OCI-LY7 (cell line): ENCODE results near the gene PTPRT.

Source experiments
- EZH2phosphoT487 ChIP-seq: fragments of 200-600 bp; sonication (generic); IDR thresholded peaks from 2 replicates; pipeline ENCODE4 v1.6.1; 2018; ENCODE audit warnings: low read depth, borderline replicate concordance, mild to moderate bottlenecking, mixed run types, antibody characterized with exemption, low read length, moderate library complexity, mixed read lengths
- TF ChIP-seq, protein P1 (sequence below): fragments of 200-600 bp; sonication (generic); conservative IDR thresholded peaks from 2 replicates; pipeline ENCODE4 v1.5.1; 2014; ENCODE audit warnings: mild to moderate bottlenecking, antibody characterized with exemption, low read length, moderate library complexity, mixed read lengths

DNA sequence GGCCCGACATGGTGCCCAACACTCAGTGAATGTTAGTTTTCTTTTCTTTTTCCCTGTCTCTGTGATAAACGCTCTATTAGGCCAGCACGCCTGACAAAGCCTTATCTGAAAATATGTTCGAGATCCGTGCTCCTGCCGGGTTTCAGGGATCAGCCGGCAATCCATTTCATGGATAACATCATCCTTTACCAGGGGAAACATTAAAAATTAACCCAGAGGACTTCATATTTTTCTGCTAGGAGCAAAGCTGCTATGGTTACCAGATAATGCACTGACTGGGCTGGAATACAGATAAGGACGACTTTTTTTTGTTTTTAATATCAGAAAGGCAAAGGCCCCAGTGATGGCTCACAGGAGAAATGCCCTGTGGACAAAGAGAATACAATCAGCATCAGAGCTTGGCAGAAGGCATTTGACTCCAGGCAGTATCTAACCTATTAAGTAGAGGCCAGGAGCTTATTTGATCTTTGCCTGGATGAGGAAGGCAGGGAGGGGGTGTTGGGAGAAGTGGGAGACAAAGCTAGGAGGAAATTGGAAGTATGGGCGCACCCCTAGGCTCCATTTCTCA is 1089.5 kb downstream of the PTPRT start:
- TF ChIP-seq, protein P1, sequence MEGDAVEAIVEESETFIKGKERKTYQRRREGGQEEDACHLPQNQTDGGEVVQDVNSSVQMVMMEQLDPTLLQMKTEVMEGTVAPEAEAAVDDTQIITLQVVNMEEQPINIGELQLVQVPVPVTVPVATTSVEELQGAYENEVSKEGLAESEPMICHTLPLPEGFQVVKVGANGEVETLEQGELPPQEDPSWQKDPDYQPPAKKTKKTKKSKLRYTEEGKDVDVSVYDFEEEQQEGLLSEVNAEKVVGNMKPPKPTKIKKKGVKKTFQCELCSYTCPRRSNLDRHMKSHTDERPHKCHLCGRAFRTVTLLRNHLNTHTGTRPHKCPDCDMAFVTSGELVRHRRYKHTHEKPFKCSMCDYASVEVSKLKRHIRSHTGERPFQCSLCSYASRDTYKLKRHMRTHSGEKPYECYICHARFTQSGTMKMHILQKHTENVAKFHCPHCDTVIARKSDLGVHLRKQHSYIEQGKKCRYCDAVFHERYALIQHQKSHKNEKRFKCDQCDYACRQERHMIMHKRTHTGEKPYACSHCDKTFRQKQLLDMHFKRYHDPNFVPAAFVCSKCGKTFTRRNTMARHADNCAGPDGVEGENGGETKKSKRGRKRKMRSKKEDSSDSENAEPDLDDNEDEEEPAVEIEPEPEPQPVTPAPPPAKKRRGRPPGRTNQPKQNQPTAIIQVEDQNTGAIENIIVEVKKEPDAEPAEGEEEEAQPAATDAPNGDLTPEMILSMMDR, result no peak
- no peak for TF ChIP-seq EZH2phosphoT487
